Stimulated activated CD8-positive, alpha-beta memory T cell treated with anti-CD3 and anti-CD28 coated beads, Interleukin-7, amount 100 ng/mL, for 24 hours (primary cell): ENCODE measurements around the gene MRPL38.
A peak's percentile ranks its signal among the peaks of the same experiment; 100 is the strongest.

Experiments
- DNase-seq: peaks from one replicate; pipeline ENCODE4 v3.0.0-alpha.2; 2020; ENCODE audit warnings: low read depth

Gene MRPL38

GRCh38 chr17:75904749-75905521, at the start of gene MRPL38:
Gene MRPL38 (minus strand): TSS chr17:75904884. CDS start chr17:75904875, 9 bp downstream.
- peak; percentile 77 for DNase-seq

- no peak for DNase-seq
Observed at GRCh38 chr17:75950855-75951554, 46.3 kb upstream of the MRPL38 start.

GRCh38 chr17:75950421-75950820, 45.7 kb upstream of the MRPL38 start:
- no peak for DNase-seq

GRCh38 chr17:75945211-75945610, 40.5 kb upstream of the MRPL38 start:
- DNase-seq: no peak

- no peak for DNase-seq
Observed at GRCh38 chr17:75943491-75943890, 38.8 kb upstream of the MRPL38 start.

GRCh38 chr17:75942473-75942872, 37.8 kb upstream of the MRPL38 start:
- DNase-seq: no peak

- DNase-seq: no peak
Observed at GRCh38 chr17:75941442-75941819, 36.7 kb upstream of the MRPL38 start.

GRCh38 chr17:75940727-75941441, 36.2 kb upstream of the MRPL38 start, which contains the start of gene FBF1:
Gene FBF1 (minus strand): TSS chr17:75941042. CDS start chr17:75938149, 2,893 bp downstream.
- DNase-seq: peak; percentile 75

GRCh38 chr17:75937652-75938051, 33.0 kb upstream of the MRPL38 start:
- no peak for DNase-seq

GRCh38 chr17:75933808-75934207, 29.1 kb upstream of the MRPL38 start:
- no peak for DNase-seq

GRCh38 chr17:75932852-75933251, 28.2 kb upstream of the MRPL38 start:
- no peak for DNase-seq

- DNase-seq: no peak
Observed at GRCh38 chr17:75931062-75931461, 26.4 kb upstream of the MRPL38 start.

- no peak for DNase-seq
Observed at GRCh38 chr17:75927286-75927922, 22.7 kb upstream of the MRPL38 start.

GRCh38 chr17:75926456-75926855, 21.8 kb upstream of the MRPL38 start:
- DNase-seq: no peak

GRCh38 chr17:75925912-75926311, 21.2 kb upstream of the MRPL38 start:
- no peak for DNase-seq

- DNase-seq: no peak
Observed at GRCh38 chr17:75925103-75925502, 20.4 kb upstream of the MRPL38 start.

- no peak for DNase-seq
Observed at GRCh38 chr17:75922963-75923874, 18.5 kb upstream of the MRPL38 start.

GRCh38 chr17:75922173-75922961, 17.7 kb upstream of the MRPL38 start:
- DNase-seq: no peak

GRCh38 chr17:75921596-75921995, 16.9 kb upstream of the MRPL38 start:
- no peak for DNase-seq

- no peak for DNase-seq
Observed at GRCh38 chr17:75920045-75920560, 15.4 kb upstream of the MRPL38 start.
